Measurements from ENCODE around the gene DBX1. TPM values are rescaled to one million over a fixed set of nuclear protein-coding genes. Genes with fewer than 3 reads are reported as not detected.

DBX1 gene
- total RNA-seq = not detected in 2 replicates

GRCh38 chr11:20160425-20161229 is at the start of gene DBX1:
Gene DBX1, minus strand, starts transcription at chr11:20160475. Its CDS starts 151 bp downstream, at chr11:20160324.

Other genes with a start within 250 kb of the DBX1 start
- 47.0 and 53.1 TPM in 2 replicates for gene HTATIP2, start 203.2 kb upstream of the DBX1 start, total RNA-seq
- 8.9 and 9.0 TPM in 2 replicates for gene PRMT3, start 227.2 kb upstream of the DBX1 start, total RNA-seq

Measured in cardiac atrium fibroblast (primary cell).